Psoas muscle (tissue), 8 donors: ENCODE results near the gene RHOBTB3. TPM values are rescaled to one million over a fixed set of nuclear protein-coding genes. Genes with fewer than 3 reads are reported as not detected.
"Not testable (repeated sequence)": the region's sequence is repeated elsewhere in the genome, so short reads cannot be mapped to it uniquely, and the experiment has no call there.

Experiments
- ATAC-seq, 4 donors: fragments of 200-7000 bp; cut with Tn5 transposase; one replicate each; pipeline ENCODE4 v1.9.1; 2020; ENCODE audit warnings: moderate library complexity in 3 of 4, mild to moderate bottlenecking in 2 of 4
- DNase-seq, 2 donors: peaks; one replicate each; pipeline ENCODE4 v3.0.0-alpha.2; 2020
- H3K27ac ChIP-seq: fragments of 200-600 bp; one replicate; pipeline ENCODE4 v1.8.0; 2022
- H3K27me3 ChIP-seq, 3 donors: fragments of 200-600 bp in 1 of 3; one replicate each; pipeline versions ENCODE4 v1.6.1 to v1.8.0; 2013 to 2022; ENCODE audit warnings: low read length in 2 of 3, mild to moderate bottlenecking in 2 of 3, moderate library complexity in 1 of 3; ENCODE audit not compliant: insufficient read depth in 3 of 3
- H3K36me3 ChIP-seq, 2 donors: fragments of 200-600 bp in 1 of 2; one replicate each; pipeline versions ENCODE4 v1.6.1 to v1.8.0; 2013 to 2022; ENCODE audit warnings: low read depth in 1 of 2, mild to moderate bottlenecking in 1 of 2, moderate library complexity in 1 of 2; ENCODE audit not compliant: insufficient read depth in 1 of 2
- H3K4me1 ChIP-seq: fragments of 200-600 bp; one replicate; pipeline ENCODE4 v1.8.0; 2022
- H3K4me3 ChIP-seq: fragments of 200-600 bp; one replicate; pipeline ENCODE4 v1.8.0; 2022; ENCODE audit warnings: mild to moderate bottlenecking
- H3K9me3 ChIP-seq: fragments of 200-600 bp; one replicate; pipeline ENCODE4 v1.8.0; 2022
- WGBS, 3 donors: extraction: QIAGEN DNeasy Blood & Tissue Kit; methylation state at CpG; one replicate each; pipeline versions ENCODE4 v1.1.6 to v1.1.7; 2013; 5-methylcytosine and 5-hydroxymethylcytosine counted together
- intact Hi-C, 2 donors: fragments of 100-400 bp; cut with DNase I; formaldehyde crosslinking; loops; one replicate each; pipeline versions ENCODE4 v1.11.0 to v1.14.2; 2022
- polyA plus RNA-seq, 3 donors: library from polyadenylated mRNA; stranded (reverse); fragments of 200-250 nt; gene quantifications; one replicate each; pipeline ENCODE4 v1.2.3, GENCODE V29; 2013
- total RNA-seq, 4 donors: library from RNA; stranded (reverse); fragmentation: NEBNext Ultra II Directional in 2 of 4; extraction: Animal tissue kit (Norgen Biotek cat#: 25700) in 2 of 4; gene quantifications; one replicate each; pipeline versions ENCODE4 v1.2.1 to v1.2.4, GENCODE V29; 2021 to 2023
- TF ChIP-seq, protein P1 (sequence below): fragments of 200-600 bp; IDR thresholded peaks from one replicate; pipeline ENCODE4 v1.8.0; 2022; ENCODE audit warnings: antibody characterized with exemption
- donor health status: healthy with polysubstance abuse.
- donor health status: DM: no; HTN: no; CAD: no; lungs with moderate emphysema.
- donor health status: Bipolar disorder and iron deficiency.
- donor health status: healthy.
- donor health status: DM: yes; HTN: yes; CAD: no.
- donor health status: DM: no; HTN: no; CAD: no.
- donor health status: DM: no; HTN: no; CAD: no.
- donor health status: DM: yes; HTN: yes; CAD: no.

The RHOBTB3 gene
- total and polyA plus RNA-seq, 7 donors, result 19.0 to 86.0 (median 53.2) TPM

DNA sequence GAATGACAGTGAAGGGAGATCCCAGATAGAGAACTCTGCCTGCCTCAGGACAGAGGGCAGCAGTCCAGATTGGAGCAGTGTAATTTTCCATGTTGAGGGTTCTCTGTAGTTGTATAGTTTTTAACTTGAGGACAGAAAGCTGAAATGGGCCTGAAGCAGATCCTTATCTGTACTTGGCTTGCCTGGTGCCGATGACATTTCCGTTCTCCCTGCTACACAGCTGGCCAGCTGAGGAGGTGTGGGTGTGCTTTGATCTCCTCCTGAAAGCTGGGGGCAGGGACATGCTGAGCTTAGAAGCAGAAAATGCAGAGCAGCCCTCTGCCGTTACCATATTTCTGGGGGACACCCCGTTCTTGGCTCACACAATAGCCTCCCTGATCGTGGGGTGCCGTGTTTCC lies 80.9 kb downstream of the RHOBTB3 start:
- H3K27me3 ChIP-seq, result no peaks in the 10 kb centered on the region
- H3K9me3 ChIP-seq, result no peaks in the 10 kb centered on the region
- peaks cover 12 to 42% of the 10 kb centered on the region in 2 donors for H3K36me3 ChIP-seq
- ATAC-seq (peak; percentile 11 to 42 (median 36)), DNase-seq (peak; percentile 34 to 55)
- 30 to 72% (median 59%) methylated on average over 6 of the region's 6 CpGs for WGBS, 3 donors
- H3K4me3 ChIP-seq, result no peak overlapping the region
- intact Hi-C loops, result no loop called here
- TF ChIP-seq, protein P1, sequence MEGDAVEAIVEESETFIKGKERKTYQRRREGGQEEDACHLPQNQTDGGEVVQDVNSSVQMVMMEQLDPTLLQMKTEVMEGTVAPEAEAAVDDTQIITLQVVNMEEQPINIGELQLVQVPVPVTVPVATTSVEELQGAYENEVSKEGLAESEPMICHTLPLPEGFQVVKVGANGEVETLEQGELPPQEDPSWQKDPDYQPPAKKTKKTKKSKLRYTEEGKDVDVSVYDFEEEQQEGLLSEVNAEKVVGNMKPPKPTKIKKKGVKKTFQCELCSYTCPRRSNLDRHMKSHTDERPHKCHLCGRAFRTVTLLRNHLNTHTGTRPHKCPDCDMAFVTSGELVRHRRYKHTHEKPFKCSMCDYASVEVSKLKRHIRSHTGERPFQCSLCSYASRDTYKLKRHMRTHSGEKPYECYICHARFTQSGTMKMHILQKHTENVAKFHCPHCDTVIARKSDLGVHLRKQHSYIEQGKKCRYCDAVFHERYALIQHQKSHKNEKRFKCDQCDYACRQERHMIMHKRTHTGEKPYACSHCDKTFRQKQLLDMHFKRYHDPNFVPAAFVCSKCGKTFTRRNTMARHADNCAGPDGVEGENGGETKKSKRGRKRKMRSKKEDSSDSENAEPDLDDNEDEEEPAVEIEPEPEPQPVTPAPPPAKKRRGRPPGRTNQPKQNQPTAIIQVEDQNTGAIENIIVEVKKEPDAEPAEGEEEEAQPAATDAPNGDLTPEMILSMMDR, result no peak
- peaks cover 63% of the 10 kb centered on the region for H3K4me1 ChIP-seq
- peak overlapping the region; percentile 95 for H3K27ac ChIP-seq

DNA sequence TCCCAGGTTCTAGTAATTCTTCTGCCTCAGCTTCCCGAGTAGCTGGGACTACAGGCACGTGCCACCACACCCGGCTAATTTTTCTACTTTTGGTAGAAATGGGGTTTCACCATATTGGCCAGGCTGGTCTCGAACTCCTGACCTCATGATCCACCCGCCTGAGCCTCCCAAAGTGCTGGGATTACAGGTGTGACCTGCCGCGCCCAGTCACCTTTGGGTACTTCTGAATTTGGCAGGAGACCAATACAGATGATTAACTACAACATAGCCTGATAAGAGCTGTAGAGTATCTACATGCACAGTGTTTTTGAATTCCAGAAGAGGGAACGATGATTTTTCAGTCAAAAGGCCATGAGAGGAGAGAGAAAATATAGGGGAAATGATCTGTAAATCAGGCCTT lies 81.9 kb downstream of the RHOBTB3 start:
- ATAC-seq, H3K9me3 ChIP-seq, H3K4me3 ChIP-seq, DNase-seq, H3K27me3 ChIP-seq, intact Hi-C loops: not testable (repeated sequence)
- H3K27ac ChIP-seq, result peak overlapping the region; percentile 95
- H3K4me1 ChIP-seq, result peaks cover 69% of the 10 kb centered on the region
- peaks cover 12 to 44% of the 10 kb centered on the region in 2 donors for H3K36me3 ChIP-seq
- WGBS, 3 donors, result 88 to 97% (median 91%) methylated on average over 8 of the region's 8 CpGs

DNA sequence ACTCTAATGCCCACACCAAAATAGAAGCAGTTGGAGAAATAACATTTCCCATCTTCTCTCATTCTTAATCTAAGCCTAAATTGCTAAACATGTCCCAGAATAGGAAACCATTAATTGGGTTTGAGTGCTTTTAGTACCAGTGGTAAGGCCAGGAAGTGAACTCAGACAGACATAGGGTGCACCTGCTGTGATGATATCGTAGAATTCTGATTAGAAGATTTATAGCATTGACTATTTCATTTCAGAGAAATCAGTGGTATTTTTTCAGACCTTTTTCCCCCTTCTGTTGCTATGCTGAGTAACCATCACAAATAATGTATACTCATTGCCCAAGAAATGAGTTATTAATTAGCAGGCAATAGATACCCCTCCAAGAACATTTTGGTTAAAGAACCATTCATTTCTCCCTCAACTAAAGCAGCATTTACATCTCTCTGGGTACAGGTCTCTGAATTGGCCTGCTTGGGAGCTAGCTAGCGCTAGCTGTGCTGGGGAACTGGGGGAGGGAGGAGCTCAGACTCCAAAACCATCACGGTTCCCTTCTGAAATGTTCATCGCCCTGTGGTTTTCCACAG lies 84.1 kb downstream of the RHOBTB3 start:
- TF ChIP-seq, protein P1, result no peak
- H3K27ac ChIP-seq, result peak overlapping the region; percentile 95
- DNase-seq (no peak), ATAC-seq (no peak)
- intact Hi-C loops, result no loop called here
- H3K4me3 ChIP-seq, result peak overlapping the region; percentile 95
- H3K9me3 ChIP-seq, result no peaks in the 10 kb centered on the region
- no peaks in the 10 kb centered on the region for H3K27me3 ChIP-seq
- peaks cover 16 to 57% of the 10 kb centered on the region in 2 donors for H3K36me3 ChIP-seq
- H3K4me1 ChIP-seq, result peaks cover 61% of the 10 kb centered on the region
- 70 to 82% (median 80%) methylated on average over 4 of the region's 4 CpGs for WGBS, 3 donors

DNA sequence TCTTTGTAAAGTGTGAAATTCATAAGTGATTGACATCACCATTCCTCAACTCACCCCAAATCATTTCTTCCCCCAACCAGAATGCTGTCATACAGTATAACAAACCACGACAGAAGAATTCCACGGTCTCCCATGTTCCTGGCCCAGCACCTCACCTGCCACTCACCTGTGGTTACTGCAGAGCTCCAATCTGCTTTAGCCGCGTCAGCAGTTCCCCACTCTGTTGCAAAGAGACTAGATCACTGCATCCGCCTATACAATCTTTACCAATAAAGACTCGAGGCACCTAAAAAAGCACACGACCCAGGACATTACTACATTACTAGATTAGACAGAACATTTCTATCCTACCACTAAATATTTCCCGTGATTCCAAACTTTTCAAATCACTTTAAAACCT lies 85.2 kb downstream of the RHOBTB3 start:
- H3K9me3 ChIP-seq, result no peaks in the 10 kb centered on the region
- H3K4me3 ChIP-seq, result peak overlapping the region; percentile 95
- intact Hi-C loops, result no loop called here
- DNase-seq, result no peak
- 91 to 95% (median 92%) methylated on average over 8 of the region's 8 CpGs for WGBS, 3 donors
- H3K27ac ChIP-seq, result peak overlapping the region; percentile 95
- peaks cover 72% of the 10 kb centered on the region for H3K4me1 ChIP-seq
- TF ChIP-seq, protein P1, result no peak
- H3K27me3 ChIP-seq, result no peaks in the 10 kb centered on the region
- peaks cover 16 to 68% of the 10 kb centered on the region in 2 donors for H3K36me3 ChIP-seq
- no peak for ATAC-seq

DNA sequence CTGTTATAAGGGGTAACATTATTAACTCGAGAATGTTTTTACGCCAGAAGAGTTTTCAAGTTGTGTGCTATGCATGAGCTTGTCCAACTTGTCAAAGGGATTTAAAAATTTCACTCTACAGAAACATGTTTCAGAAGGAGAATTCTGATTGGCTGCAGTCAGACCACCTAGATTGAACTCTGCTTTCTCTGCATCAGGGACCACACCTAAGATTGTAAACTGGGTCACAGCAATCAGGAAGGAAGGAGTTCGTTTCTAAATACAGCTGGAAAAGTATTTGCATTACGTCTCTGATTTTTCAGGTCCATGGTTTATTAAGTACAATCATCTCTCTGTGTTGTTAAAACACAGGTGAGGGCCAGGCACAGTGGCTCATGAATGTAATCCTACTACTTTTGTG lies 85.6 kb downstream of the RHOBTB3 start:
- Histone ChIP-seq H3K4me1 (peaks cover 72% of the 10 kb centered on the region), H3K36me3 (peaks cover 16 to 70% of the 10 kb centered on the region in 2 donors)

More for the DNA sequence above, 85.6 kb downstream of the RHOBTB3 start:
- DNase-seq (no peak), ATAC-seq (no peak)
- intact Hi-C loops, result no loop called here
- no peaks in the 10 kb centered on the region for H3K27me3 ChIP-seq
- H3K27ac ChIP-seq, result peak overlapping the region; percentile 95
- TF ChIP-seq, protein P1, result no peak
- H3K4me3 ChIP-seq, result peak overlapping the region; percentile 95
- no peaks in the 10 kb centered on the region for H3K9me3 ChIP-seq
- WGBS, 3 donors, result 60 to 75% (median 66%) methylated on average over 4 of the region's 4 CpGs
